ENCODE data around the gene MRPS31.

- TF ChIP-seq EZH2 (IDR thresholded peaks at IDR 0.05), result no peak
- TF ChIP-seq POLR2AphosphoS5 (IDR thresholded peaks at IDR 0.05; ENCODE audit: borderline replicate concordance, low read depth, low read length), result no peak
Observed at GRCh38 chr13:40770609-40770933, 419 bp downstream of the MRPS31 start.

All from SK-N-MC (cell line).